Measurements from ENCODE around the gene NDST4.

DNA sequence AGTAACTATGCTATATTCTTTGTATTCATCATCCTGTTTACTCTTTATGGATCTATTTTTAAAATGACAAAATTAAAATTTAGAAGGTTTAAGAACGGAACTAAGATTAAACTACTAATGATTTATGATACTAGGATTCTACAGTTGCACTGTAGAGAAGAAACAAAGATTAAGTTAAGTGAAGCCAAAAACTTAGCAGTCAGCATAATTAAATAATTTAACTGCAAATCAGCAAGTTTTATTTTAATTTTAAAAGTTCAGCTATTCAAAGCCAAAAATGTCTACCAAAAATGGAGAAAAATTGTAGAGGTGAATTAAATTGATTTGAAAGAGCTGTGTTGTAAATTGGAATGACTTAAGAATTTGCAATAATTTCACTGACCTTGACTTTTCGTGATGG lies 30.8 kb downstream of the NDST4 start:
- no peak for TF ChIP-seq CTCF (IDR thresholded peaks at IDR 0.05)
- no peak for TF ChIP-seq POLR2A (IDR thresholded peaks at IDR 0.05)
